ENCODE results near the gene NMT1.

NMT1 gene

GRCh38 chr17:45060382-45060796, 728 bp upstream of the NMT1 start:
- Histone ChIP-seq H3K36me3 (ENCODE audit: control insufficient read depth, low read length) (peaks cover 22% of the 10 kb centered on the region), H4K20me1 (ENCODE audit: control insufficient read depth, insufficient read depth, low read depth, low read length) (no peaks in the 10 kb centered on the region), H3K4me2 (ENCODE audit: low read length) (peak overlapping the region; percentile 79), H3F3A (ENCODE audit: control insufficient read depth, insufficient read depth) (peaks cover 2% of the 10 kb centered on the region; the same call in 1 of the 2 replicates), H3K9me2 (replicated peaks; ENCODE audit: control insufficient read depth, low read length) (no peaks in the 10 kb centered on the region), H3K27ac (ENCODE audit: low read depth, low read length) (peak overlapping the region; percentile 42), H3K4me1 (ENCODE audit: control insufficient read depth, low read length) (peaks cover 28% of the 10 kb centered on the region), H3K4me3 (ENCODE audit: low read length) (peak overlapping the region; percentile 98), H3K27me3 (ENCODE audit: control insufficient read depth, low read length) (no peaks in the 10 kb centered on the region), H3K9me3 (ENCODE audit: control insufficient read depth, insufficient read depth, low read length) (no peaks in the 10 kb centered on the region), H3K79me2 (ENCODE audit: control insufficient read depth, low read length) (peaks cover 79% of the 10 kb centered on the region)
- TF ChIP-seq CTCF (IDR thresholded peaks at IDR 0.05; ENCODE audit: low read depth, low read length, poor library complexity, severe bottlenecking) = no peak
- TF ChIP-seq EZH2phosphoT487 (IDR thresholded peaks at IDR 0.05; ENCODE audit: borderline replicate concordance, low read length) = no peak

GRCh38 chr17:45061606-45062205, 589 bp downstream of the NMT1 start:
- Histone ChIP-seq H3K79me2 (ENCODE audit: control insufficient read depth, low read length) (peaks cover 91% of the 10 kb centered on the region), H3K4me2 (ENCODE audit: low read length) (peak overlapping the region; percentile 98), H3K9me2 (replicated peaks; ENCODE audit: control insufficient read depth, low read length) (no peaks in the 10 kb centered on the region), H3K27ac (ENCODE audit: low read depth, low read length) (peak overlapping the region; percentile 62), H3K4me3 (ENCODE audit: low read length) (peak overlapping the region; percentile 98), H3K36me3 (ENCODE audit: control insufficient read depth, low read length) (peaks cover 22% of the 10 kb centered on the region), H4K20me1 (ENCODE audit: control insufficient read depth, insufficient read depth, low read depth, low read length) (no peaks in the 10 kb centered on the region), H3K4me1 (ENCODE audit: control insufficient read depth, low read length) (peaks cover 28% of the 10 kb centered on the region), H3F3A (ENCODE audit: control insufficient read depth, insufficient read depth) (no peaks in the 10 kb centered on the region), H3K9me3 (ENCODE audit: control insufficient read depth, insufficient read depth, low read length) (no peaks in the 10 kb centered on the region), H3K27me3 (ENCODE audit: control insufficient read depth, low read length) (no peaks in the 10 kb centered on the region)
- TF ChIP-seq CTCF (IDR thresholded peaks at IDR 0.05; ENCODE audit: low read depth, low read length, poor library complexity, severe bottlenecking) = no peak
- no peak for TF ChIP-seq EZH2phosphoT487 (IDR thresholded peaks at IDR 0.05; ENCODE audit: borderline replicate concordance, low read length)

GRCh38 chr17:45063198-45063597, 2.1 kb downstream of the NMT1 start:
- H3K9me2 ChIP-seq (replicated peaks; ENCODE audit: control insufficient read depth, low read length) = no peaks in the 10 kb centered on the region
- TF ChIP-seq EZH2phosphoT487 (IDR thresholded peaks at IDR 0.05; ENCODE audit: borderline replicate concordance, low read length) (no peak), CTCF (IDR thresholded peaks at IDR 0.05; ENCODE audit: low read depth, low read length, poor library complexity, severe bottlenecking) (no peak)
- peaks cover 28% of the 10 kb centered on the region for H3K4me1 ChIP-seq (ENCODE audit: control insufficient read depth, low read length)
- no peaks in the 10 kb centered on the region for H4K20me1 ChIP-seq (ENCODE audit: control insufficient read depth, insufficient read depth, low read depth, low read length)
- peak overlapping the region; percentile 98 for H3K4me3 ChIP-seq (ENCODE audit: low read length)
- H3K4me2 ChIP-seq (ENCODE audit: low read length) = peak overlapping the region; percentile 98
- no peaks in the 10 kb centered on the region for H3K27me3 ChIP-seq (ENCODE audit: control insufficient read depth, low read length)
- no peaks in the 10 kb centered on the region for H3F3A ChIP-seq (ENCODE audit: control insufficient read depth, insufficient read depth)
- H3K27ac ChIP-seq (ENCODE audit: low read depth, low read length) = peak overlapping the region; percentile 62
- H3K79me2 ChIP-seq (ENCODE audit: control insufficient read depth, low read length) = peaks cover 97% of the 10 kb centered on the region
- peaks cover 37% of the 10 kb centered on the region for H3K36me3 ChIP-seq (ENCODE audit: control insufficient read depth, low read length)
- no peaks in the 10 kb centered on the region for H3K9me3 ChIP-seq (ENCODE audit: control insufficient read depth, insufficient read depth, low read length)

Measured in DOHH2 (cell line).